H1 (cell line): ENCODE measurements around the gene TSFM. TPM values are rescaled to one million over a fixed set of nuclear protein-coding genes. Genes with fewer than 3 reads are reported as not detected.

Experiments
- CTCF ChIA-PET: fragments of 300-600 bp; sonication (Branson Sonifier 250); formaldehyde crosslinking; loops from one replicate; lab custom pipeline; 2021; ENCODE audit not compliant: partially characterized antibody; lab: Charles Lee
- POLR2A ChIA-PET: fragments of 300-600 bp; sonication (Branson Sonifier 250); formaldehyde crosslinking; loops from one replicate; lab custom pipeline; 2021; ENCODE audit warnings: inconsistent platforms; ENCODE audit not compliant: partially characterized antibody; lab: Charles Lee
- DNase-seq, 2 experiments: peaks; one replicate each; pipeline versions ENCODE4 v3.0.0 to v3.0.0-alpha.2; 2010 to 2022; ENCODE audit warnings: low spot score in 2 of 2, low read depth in 1 of 2, mixed read lengths in 1 of 2
- FAIRE-seq: peaks from 2 replicates; lab custom pipeline; 2011; peaks lifted over from hg19 to GRCh38; lab: Jason Lieb, UNC
- H2AFZ ChIP-seq: 2 replicates; pipeline ENCODE4 v1.8.1; 2012; ENCODE audit warnings: low read length, inconsistent platforms
- H2AK5ac ChIP-seq: 2 replicates; pipeline ENCODE4 v1.6.1; 2013; ENCODE audit warnings: low read depth, low read length
- H2BK120ac ChIP-seq: replicated peaks from 2 replicates; pipeline ENCODE3; 2013; ENCODE audit warnings: low read depth, low read length, inconsistent platforms
- H2BK12ac ChIP-seq: 2 replicates; pipeline ENCODE4 v1.6.1; 2013; ENCODE audit warnings: low read depth, low read length
- H2BK15ac ChIP-seq: 2 replicates; pipeline ENCODE4 v1.6.1; 2013; ENCODE audit warnings: low read length
- H2BK20ac ChIP-seq: 2 replicates; pipeline ENCODE4 v1.6.1; 2013; ENCODE audit warnings: low read length
- H2BK5ac ChIP-seq: 2 replicates; pipeline ENCODE4 v1.6.1; 2013; ENCODE audit warnings: low read depth, low read length
- H3K14ac ChIP-seq: 2 replicates; pipeline ENCODE4 v1.6.1; 2013; ENCODE audit warnings: inconsistent platforms; ENCODE audit not compliant: insufficient read length
- H3K18ac ChIP-seq: 2 replicates; pipeline ENCODE4 v1.6.1; 2013; ENCODE audit warnings: low read length; ENCODE audit errors: extremely low read depth
- H3K23ac ChIP-seq: 2 replicates; pipeline ENCODE4 v1.6.1; 2013; ENCODE audit warnings: inconsistent platforms; ENCODE audit not compliant: insufficient read length
- H3K23me2 ChIP-seq: 2 replicates; pipeline ENCODE4 v1.6.1; 2013; ENCODE audit warnings: low read depth, low read length
- H3K27ac ChIP-seq: 2 replicates; pipeline ENCODE4 v1.6.1; 2011; ENCODE audit warnings: low read depth, low read length, inconsistent platforms
- H3K27me3 ChIP-seq, 4 experiments: replicated peaks in 1 of 4; 1 replicate in 1 of 4; 2 replicates in 3 of 4; pipeline versions ENCODE4 v1.6.1 to v1.8.1; 2011 to 2013; ENCODE audit warnings: low read length in 3 of 4, mild to moderate bottlenecking in 3 of 4, inconsistent platforms in 2 of 4, mixed read lengths in 2 of 4, moderate library complexity in 1 of 4; ENCODE audit not compliant: control insufficient read depth in 3 of 4, insufficient read depth in 3 of 4; ENCODE audit errors: extremely low read depth in 1 of 4
- H3K36me3 ChIP-seq, 4 experiments: 2 replicates each; pipeline versions ENCODE4 v1.6.1 to v1.8.1; 2011 to 2013; ENCODE audit warnings: mild to moderate bottlenecking in 4 of 4, low read length in 3 of 4, moderate library complexity in 2 of 4, control low read depth in 1 of 4, inconsistent platforms in 1 of 4; ENCODE audit not compliant: insufficient read depth in 4 of 4, control insufficient read depth in 2 of 4
- H3K4ac ChIP-seq: replicated peaks from 2 replicates; pipeline ENCODE3; 2013; ENCODE audit warnings: low read length, low read depth, mixed read lengths, inconsistent platforms; ENCODE audit not compliant: insufficient read length
- H3K4me1 ChIP-seq, 4 experiments: replicated peaks in 1 of 4; 1 replicate in 1 of 4; 2 replicates in 3 of 4; pipeline versions ENCODE4 v1.6.1 to v1.8.1; 2011 to 2013; ENCODE audit warnings: low read length in 3 of 4, inconsistent platforms in 2 of 4, mixed read lengths in 1 of 4; ENCODE audit not compliant: insufficient read depth in 4 of 4, control insufficient read depth in 3 of 4
- H3K4me2 ChIP-seq, 2 experiments: 2 replicates each; pipeline versions ENCODE4 v1.6.1 to v1.8.1; 2011 to 2013; ENCODE audit warnings: low read depth in 2 of 2, low read length in 2 of 2, control low read depth in 1 of 2, inconsistent platforms in 1 of 2, mild to moderate bottlenecking in 1 of 2; ENCODE audit not compliant: insufficient read depth in 1 of 2
- H3K4me3 ChIP-seq, 4 experiments: fragments of 200-600, 300-600 bp in 1 of 4; sonication (generic), shearing (Covaris generic), sonication (Bioruptor Twin) in 1 of 4; 2 replicates each; pipeline versions ENCODE4 v1.5.1 to v1.8.1; 2011 to 2016; ENCODE audit warnings: low read length in 4 of 4, low read depth in 3 of 4, control low read depth in 2 of 4, inconsistent platforms in 2 of 4, mild to moderate bottlenecking in 2 of 4, mixed read lengths in 1 of 4, moderate library complexity in 1 of 4; ENCODE audit not compliant: insufficient read depth in 2 of 4; ENCODE audit errors: extremely low read depth in 1 of 4
- H3K56ac ChIP-seq: replicated peaks from 2 replicates; pipeline ENCODE3; 2013; ENCODE audit warnings: low read depth, mild to moderate bottlenecking, mixed read lengths, low read length, inconsistent platforms; ENCODE audit not compliant: insufficient read length
- H3K79me1 ChIP-seq: 2 replicates; pipeline ENCODE4 v1.6.1; 2013; ENCODE audit warnings: low read depth, low read length, control low read depth
- H3K79me2 ChIP-seq, 2 experiments: 2 replicates each; pipeline versions ENCODE4 v1.6.1 to v1.8.1; 2012 to 2013; ENCODE audit warnings: low read length in 2 of 2, mild to moderate bottlenecking in 2 of 2, inconsistent platforms in 1 of 2; ENCODE audit not compliant: insufficient read depth in 2 of 2, control insufficient read depth in 1 of 2
- H3K9ac ChIP-seq, 4 experiments: replicated peaks in 1 of 4; 1 replicate in 1 of 4; 2 replicates in 3 of 4; pipeline versions ENCODE4 v1.6.1 to v1.8.1; 2011 to 2013; ENCODE audit warnings: low read depth in 3 of 4, low read length in 3 of 4, control low read depth in 2 of 4, mild to moderate bottlenecking in 2 of 4, moderate library complexity in 2 of 4, inconsistent platforms in 1 of 4; ENCODE audit errors: extremely low read depth in 1 of 4
- H3K9me3 ChIP-seq, 2 experiments: 2 replicates each; pipeline versions ENCODE4 v1.6.1 to v1.8.1; 2012 to 2013; ENCODE audit warnings: mild to moderate bottlenecking in 2 of 2, moderate library complexity in 2 of 2, control low read depth in 1 of 2, inconsistent platforms in 1 of 2, low read depth in 1 of 2, low read length in 1 of 2, mixed read lengths in 1 of 2; ENCODE audit not compliant: insufficient read depth in 2 of 2
- H4K20me1 ChIP-seq, 2 experiments: replicated peaks in 1 of 2; 2 replicates each; pipeline versions ENCODE3 to v1.8.1; 2011 to 2013; ENCODE audit warnings: inconsistent platforms in 2 of 2, low read length in 2 of 2, mild to moderate bottlenecking in 1 of 2; ENCODE audit not compliant: insufficient read depth in 2 of 2, control insufficient read depth in 1 of 2
- H4K5ac ChIP-seq: 2 replicates; pipeline ENCODE4 v1.6.1; 2013; ENCODE audit warnings: low read length, low read depth, mixed read lengths, inconsistent platforms; ENCODE audit not compliant: insufficient read length
- H4K8ac ChIP-seq: 2 replicates; pipeline ENCODE4 v1.8.0; 2013; ENCODE audit warnings: mild to moderate bottlenecking, moderate library complexity, low read length, inconsistent platforms; ENCODE audit not compliant: insufficient read depth; ENCODE audit errors: extremely low read depth
- H4K91ac ChIP-seq: replicated peaks from 2 replicates; pipeline ENCODE3; 2013; ENCODE audit warnings: low read length, mixed read lengths, inconsistent platforms; ENCODE audit not compliant: insufficient read length
- ASH2L ChIP-seq: fragments of 200-600, 300-600 bp; sonication (generic); IDR thresholded peaks from one replicate; pipeline ENCODE4 v1.7.1; 2017; ENCODE audit warnings: low read length
- FOSL1 ChIP-seq: IDR thresholded peaks from 2 replicates; pipeline ENCODE4 v1.6.1; 2011; ENCODE audit warnings: mild to moderate bottlenecking, low read depth, low read length, moderate library complexity; ENCODE audit not compliant: insufficient read depth
- GTF2F1 ChIP-seq: IDR thresholded peaks from 2 replicates; pipeline ENCODE4 v1.6.1; 2012; ENCODE audit warnings: low read depth, low read length, improper control_type of control experiment, borderline replicate concordance
- NRF1 ChIP-seq: IDR thresholded peaks from 2 replicates; pipeline ENCODE4 v1.6.1; 2011; ENCODE audit warnings: mild to moderate bottlenecking, low read depth, low read length, improper control_type of control experiment
- SAP30 ChIP-seq: fragments of 300-600 bp; sonication (generic); IDR thresholded peaks from 2 replicates; pipeline ENCODE4 v1.7.1; 2012; ENCODE audit warnings: low read length, moderate library complexity, mild to moderate bottlenecking, inconsistent platforms; ENCODE audit not compliant: insufficient read depth, insufficient replicate concordance
- SP4 ChIP-seq: IDR thresholded peaks from 2 replicates; pipeline ENCODE4 v1.6.1; 2012; ENCODE audit warnings: low read length, inconsistent platforms
- TBP ChIP-seq: IDR thresholded peaks from 2 replicates; pipeline ENCODE4 v1.6.1; 2011; ENCODE audit warnings: low read depth, low read length, improper control_type of control experiment
- WGBS, 2 experiments: shearing (Covaris generic) in 1 of 2; methylation state at CpG; one replicate each; pipeline versions ENCODE4 v1.1.6 to v1.1.7; 2013 to 2015; ENCODE audit warnings: low lambda C conversion rate in 2 of 2, mixed read lengths in 2 of 2, inconsistent platforms in 1 of 2, low coverage in 1 of 2, missing lambda C conversion rate in 1 of 2; ENCODE audit not compliant: insufficient replicate concordance in 2 of 2, insufficient coverage in 1 of 2, insufficient read length in 1 of 2; ENCODE audit errors: extremely low coverage in 1 of 2, missing lambda C conversion rate in 1 of 2; 5-methylcytosine and 5-hydroxymethylcytosine counted together
- long read RNA-seq, 2 experiments: library from RNA in 1 of 2; library from capped mRNA in 1 of 2; stranded (forward); transcript quantifications; one replicate each; pipeline ENCODE4 v2.0.0, GENCODE V29; 2021; ENCODE audit warnings: inconsistent platforms in 1 of 2
- polyA minus RNA-seq, 3 experiments: library from RNA; depleted of rRNA, polyadenylated mRNA; stranded (reverse); fragments of >200 nt; gene quantifications; 1 replicate in 2 of 3; 2 replicates in 1 of 3; pipeline ENCODE4 v1.2.3, GENCODE V29; 2011
- polyA plus RNA-seq, 7 experiments: library from polyadenylated mRNA; depleted of rRNA in 3 of 7; stranded (reverse) in 5 of 7; unstranded in 2 of 7; fragments of >200 nt in 5 of 7; fragments of 200-250 nt in 2 of 7; gene quantifications; 1 replicate in 5 of 7; 2 replicates in 1 of 7; 4 replicates in 1 of 7; pipeline versions ENCODE4 v1.2.1 to v1.2.3, GENCODE V29; 2011 to 2013; ENCODE audit warnings: missing spikeins in 2 of 7, mixed read lengths in 2 of 7
- total RNA-seq: library from RNA; stranded (reverse); fragmentation: NEBNext Ultra II Directional; extraction: Animal tissue kit (Norgen Biotek cat#: 25700); gene quantifications from 2 replicates; pipeline ENCODE4 v1.2.1, GENCODE V29; 2021

Gene TSFM
- 47.9 and 49.8 TPM in 2 replicates for total RNA-seq
- 17.4 and 21.5 TPM in 2 replicates for polyA plus RNA-seq (2011; rRNA removed)
- 23.9 TPM for polyA plus RNA-seq (2011; cell fraction: cytosol; rRNA removed)
- polyA plus RNA-seq (2011; cell fraction: nucleus; rRNA removed) = 18.6 TPM
- polyA plus RNA-seq (2012, experiment 1 of 2) = 37.4 to 44.0 TPM (median 42.7 TPM) in 4 replicates
- polyA plus RNA-seq (2012, experiment 2 of 2) = 29.3 TPM
- 29.8 TPM for polyA plus RNA-seq (2013, experiment 1 of 2)
- polyA plus RNA-seq (2013, experiment 2 of 2) = 31.4 TPM
- 6.6 and 9.6 TPM in 2 replicates for polyA minus RNA-seq (2011; rRNA and poly(A)+ RNA removed)
- polyA minus RNA-seq (2011; cell fraction: cytosol; rRNA and poly(A)+ RNA removed) = 10.9 TPM
- polyA minus RNA-seq (2011; cell fraction: nucleus; rRNA and poly(A)+ RNA removed) = 12.8 TPM
- long read RNA-seq, experiment 1, transcript TSFM-204 (6 exons, 2,192 nt) = major isoform, 23 of 52 reads
- long read RNA-seq, experiment 1, partial matches to known transcripts = 21 of 52 reads
- long read RNA-seq, experiment 1, other reads (novel, unspliced or antisense) = 7 of 52 reads
- long read RNA-seq, experiment 2, transcript TSFM-204 (6 exons, 2,192 nt) = major isoform, 90 of 111 reads
- long read RNA-seq, experiment 2, partial matches to known transcripts = 4 of 111 reads
- long read RNA-seq, experiment 2, other reads (novel, unspliced or antisense) = 11 of 111 reads

DNA sequence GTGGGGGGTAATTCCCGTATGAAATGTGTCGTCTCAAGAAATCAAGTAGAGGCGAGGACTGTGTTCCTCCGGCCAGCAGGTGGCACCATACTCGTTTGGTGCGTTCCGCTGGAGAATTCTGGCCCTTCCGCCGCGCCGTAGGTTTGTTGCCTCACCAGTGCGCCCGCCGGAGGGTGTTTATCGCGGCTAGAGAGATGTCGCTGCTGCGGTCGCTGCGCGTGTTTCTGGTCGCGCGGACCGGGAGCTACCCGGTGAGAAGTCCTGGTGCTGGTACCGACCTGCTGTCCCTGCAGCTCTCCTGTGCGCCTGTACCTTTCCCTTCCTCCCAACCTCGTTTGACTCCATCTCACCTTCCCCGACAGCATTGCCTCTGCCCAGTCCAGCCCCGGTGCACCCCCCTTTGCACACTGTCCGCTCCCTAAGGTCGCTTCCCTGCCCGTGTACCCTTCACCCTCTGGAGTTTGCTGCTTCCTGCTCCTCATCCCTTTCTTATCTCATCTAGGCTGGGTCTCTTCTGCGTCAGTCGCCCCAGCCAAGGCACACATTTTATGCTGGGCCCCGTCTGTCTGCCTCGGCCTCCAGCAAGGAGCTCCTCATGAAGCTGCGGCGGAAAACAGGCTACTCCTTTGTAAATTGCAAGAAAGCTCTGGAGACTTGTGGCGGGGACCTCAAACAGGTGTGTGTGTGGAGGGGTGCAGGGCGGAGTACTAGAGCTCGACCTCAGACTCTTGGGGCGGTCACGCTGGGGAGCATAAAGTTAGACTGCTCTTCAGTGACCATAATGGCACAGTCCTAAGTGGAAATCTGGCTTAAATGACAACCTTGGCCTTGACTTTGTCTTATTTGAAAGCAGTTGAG lies at the start of gene TSFM:
Gene TSFM, plus strand, starts transcription at position 180 of the 858 bp plus-strand sequence. Its CDS starts 15 bp downstream, at position 195.
- H3K18ac ChIP-seq = peak within 1 kb of the TSS; percentile 42; the same call in 1 of the 2 replicates
- peak within 1 kb of the TSS; percentile 28; the same call in 1 of the 2 replicates for H4K8ac ChIP-seq
- DNase-seq = peak; percentile 77 to 98
- no peaks in the 10 kb centered on the region for H3K79me1 ChIP-seq
- H3K9me3 ChIP-seq = no peaks in the 10 kb centered on the region
- peak within 1 kb of the TSS; percentile 76 to 99 (median 98) for H3K4me3 ChIP-seq
- H3K23ac ChIP-seq = no peak within 1 kb of the TSS
- H3K14ac ChIP-seq = no peak within 1 kb of the TSS
- H4K5ac ChIP-seq = peak within 1 kb of the TSS; percentile 7
- H3K36me3 ChIP-seq = peaks cover 4 to 25% (median 13%) of the 10 kb centered on the region in 4 experiments; a peak in 7 of 8 replicates
- peak within 1 kb of the TSS; percentile 36 for H4K91ac ChIP-seq
- H2BK20ac ChIP-seq = no peak within 1 kb of the TSS
- H3K27ac ChIP-seq = peak within 1 kb of the TSS; percentile 58; the same call in 1 of the 2 replicates
- peaks cover 2% of the 10 kb centered on the region; the same call in 1 of the 2 replicates for H3K23me2 ChIP-seq
- H3K9ac ChIP-seq = peak within 1 kb of the TSS; percentile 77 to 89 (median 84)
- H2AFZ ChIP-seq = peak within 1 kb of the TSS; percentile 96
- H2BK120ac ChIP-seq = no peak within 1 kb of the TSS
- H2AK5ac ChIP-seq = no peak within 1 kb of the TSS
- H3K4me1 ChIP-seq = no peaks in the 10 kb centered on the region
- no peak within 1 kb of the TSS for H2BK12ac ChIP-seq
- CTCF ChIA-PET = interaction anchor here (0.6 to 4.6 kb wide), 30 partner anchors 9 to 1840 kb away, joined by 3 to 26 read pairs (median 4); partner anchors contain the start of genes CTDSP2, CYP27B1, EEF1AKMT3 and METTL1
- H3K79me2 ChIP-seq = peaks cover 0 to 16% of the 10 kb centered on the region in 2 experiments; a peak in 2 of 4 replicates
- peak within 1 kb of the TSS; percentile 67 to 80 for H3K4me2 ChIP-seq
- H4K20me1 ChIP-seq = peaks cover 0 to 2% of the 10 kb centered on the region in 2 experiments
- no peak within 1 kb of the TSS for H2BK15ac ChIP-seq
- peak within 1 kb of the TSS; percentile 71 for H2BK5ac ChIP-seq
- peak within 1 kb of the TSS; percentile 65 for H3K56ac ChIP-seq
- H3K27me3 ChIP-seq = no peaks in the 10 kb centered on the region
- no peak within 1 kb of the TSS for H3K4ac ChIP-seq
- POLR2A ChIA-PET = interaction anchor here (0.9 to 2.8 kb wide), 14 partner anchors 10 to 116 kb away, joined by 3 to 22 read pairs (median 4); partner anchors contain the start of genes CTDSP2, CYP27B1, EEF1AKMT3 and METTL1
- FAIRE-seq = no peak
- 3% methylated on average over 43 of the region's 45 CpGs; no CpG with 5 or more reads in 1 of the 2 experiments for WGBS, 2 experiments
- TF ChIP-seq GTF2F1 = peak; percentile 74; the same call in 1 of the 2 replicates
- no peak for TF ChIP-seq SP4
- TF ChIP-seq NRF1 = no peak
- TF ChIP-seq TBP = peak; percentile 88
- TF ChIP-seq ASH2L = peak; percentile 90
- no peak for TF ChIP-seq FOSL1
- peak; percentile 80 for TF ChIP-seq SAP30
